Fibroblast of mammary gland (primary cell): ENCODE measurements around the gene C5.

ENCODE experiments used
- DNase-seq: peaks from one replicate; pipeline ENCODE4 v3.0.0-alpha.2; 2010; ENCODE audit warnings: low read depth
- H3K4me3 ChIP-seq: 2 replicates; pipeline ENCODE4 v1.5.1; 2011; ENCODE audit warnings: low read depth, mild to moderate bottlenecking, low read length, moderate library complexity; ENCODE audit not compliant: control insufficient read depth
- TF ChIP-seq, protein P1 (sequence below): conservative IDR thresholded peaks from 2 replicates; pipeline ENCODE4 v1.5.1; 2011; ENCODE audit warnings: low read depth, low read length, inconsistent platforms; ENCODE audit not compliant: control insufficient read depth, insufficient read depth

Gene C5

DNA sequence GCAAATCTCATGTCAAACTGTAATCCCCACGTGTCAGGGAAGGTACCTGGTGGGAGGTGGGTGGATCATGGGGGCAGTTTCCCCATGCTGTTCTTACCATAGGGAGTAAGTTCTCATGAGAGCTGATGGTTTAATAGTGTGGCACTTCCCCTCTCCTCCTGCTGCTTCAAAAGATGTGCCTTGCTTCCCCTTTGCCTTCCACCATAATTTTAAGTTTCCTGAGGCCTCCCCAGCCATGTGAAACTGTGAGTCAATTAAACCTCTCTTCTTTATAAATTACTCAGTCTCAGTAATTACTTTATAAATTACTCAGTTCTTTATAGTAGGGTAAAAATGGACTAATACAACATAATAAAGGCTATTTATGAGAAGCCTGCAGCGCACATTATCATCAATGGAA, 17.6 kb upstream of the C5 start:
- TF ChIP-seq, protein P1, sequence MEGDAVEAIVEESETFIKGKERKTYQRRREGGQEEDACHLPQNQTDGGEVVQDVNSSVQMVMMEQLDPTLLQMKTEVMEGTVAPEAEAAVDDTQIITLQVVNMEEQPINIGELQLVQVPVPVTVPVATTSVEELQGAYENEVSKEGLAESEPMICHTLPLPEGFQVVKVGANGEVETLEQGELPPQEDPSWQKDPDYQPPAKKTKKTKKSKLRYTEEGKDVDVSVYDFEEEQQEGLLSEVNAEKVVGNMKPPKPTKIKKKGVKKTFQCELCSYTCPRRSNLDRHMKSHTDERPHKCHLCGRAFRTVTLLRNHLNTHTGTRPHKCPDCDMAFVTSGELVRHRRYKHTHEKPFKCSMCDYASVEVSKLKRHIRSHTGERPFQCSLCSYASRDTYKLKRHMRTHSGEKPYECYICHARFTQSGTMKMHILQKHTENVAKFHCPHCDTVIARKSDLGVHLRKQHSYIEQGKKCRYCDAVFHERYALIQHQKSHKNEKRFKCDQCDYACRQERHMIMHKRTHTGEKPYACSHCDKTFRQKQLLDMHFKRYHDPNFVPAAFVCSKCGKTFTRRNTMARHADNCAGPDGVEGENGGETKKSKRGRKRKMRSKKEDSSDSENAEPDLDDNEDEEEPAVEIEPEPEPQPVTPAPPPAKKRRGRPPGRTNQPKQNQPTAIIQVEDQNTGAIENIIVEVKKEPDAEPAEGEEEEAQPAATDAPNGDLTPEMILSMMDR: no peak
- H3K4me3 ChIP-seq: no peak overlapping the region
- no peak for DNase-seq

DNA sequence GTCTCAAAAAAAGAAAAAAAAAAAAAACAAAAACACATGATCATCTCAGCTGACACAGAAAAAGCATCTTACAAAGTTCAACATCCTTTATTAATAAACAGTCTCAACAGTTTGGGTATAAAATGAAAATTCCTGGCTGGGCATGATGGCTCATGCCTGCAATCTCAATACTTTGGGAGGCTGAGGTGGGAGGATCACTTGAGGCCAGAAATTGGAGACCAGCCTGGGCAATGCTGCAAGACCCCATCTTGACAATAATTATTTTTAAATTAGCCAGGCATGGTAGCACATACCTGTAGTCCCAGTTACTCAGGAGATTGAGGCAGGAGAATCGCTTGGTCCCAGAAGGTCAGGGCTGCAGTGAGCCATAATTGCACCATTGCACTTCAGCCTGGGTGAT, 16.8 kb upstream of the C5 start:
- DNase-seq: no peak
- TF ChIP-seq, protein P1: no peak
- H3K4me3 ChIP-seq: no peak overlapping the region

DNA sequence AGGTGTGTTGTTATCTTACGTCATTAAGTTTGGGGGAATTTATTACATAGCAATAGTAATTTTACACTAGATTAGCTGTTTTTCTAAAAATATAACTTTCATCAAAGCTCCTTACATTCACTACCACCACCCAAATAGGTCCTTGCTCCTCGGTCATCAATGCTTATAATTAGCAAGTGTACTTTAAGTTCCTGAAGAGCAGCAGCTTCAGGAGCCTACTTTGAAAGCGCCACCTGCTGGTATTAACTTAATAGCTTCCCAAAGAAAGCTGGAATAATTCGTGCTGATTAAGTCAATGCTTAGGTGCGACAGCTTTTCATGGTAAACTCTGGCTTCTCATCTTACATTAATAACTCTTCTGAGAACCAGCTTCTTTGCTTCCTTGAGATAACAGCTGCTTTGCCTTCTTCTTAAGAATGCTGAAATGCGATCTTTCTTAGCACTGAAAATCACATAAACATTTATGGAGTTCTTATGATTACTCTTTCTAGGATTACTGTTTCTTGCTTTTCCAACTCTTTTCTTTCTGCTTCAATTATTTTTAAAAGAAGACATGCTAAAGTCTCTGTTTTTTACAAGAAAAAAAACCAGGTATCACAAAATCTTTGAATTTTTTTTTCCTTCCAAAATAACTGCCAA, 10.0 kb upstream of the C5 start:
- H3K4me3 ChIP-seq: no peak overlapping the region
- peak; percentile 74 for DNase-seq
- TF ChIP-seq, protein P1: peak; percentile 81

DNA sequence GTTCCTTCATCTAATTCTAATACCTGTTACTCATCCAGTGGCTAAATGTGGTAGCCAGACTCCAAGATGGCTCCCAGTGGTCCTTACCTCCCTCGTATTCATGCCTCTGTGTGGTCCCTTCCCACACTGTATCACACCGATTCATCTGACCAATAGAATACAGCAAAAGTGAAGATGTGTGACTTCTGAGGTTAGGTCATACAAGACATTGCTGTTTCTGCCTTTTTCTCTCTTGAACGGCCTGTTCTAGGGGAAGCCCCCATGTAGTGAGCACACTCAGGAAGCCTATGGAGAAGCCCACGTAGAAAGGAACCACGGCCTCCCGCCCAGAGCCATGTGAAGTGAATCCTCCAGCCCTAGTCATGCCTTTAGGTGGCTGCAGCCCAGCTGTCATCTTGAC, 9.4 kb upstream of the C5 start:
- H3K4me3 ChIP-seq: no peak overlapping the region
- DNase-seq: no peak
- TF ChIP-seq, protein P1: no peak

DNA sequence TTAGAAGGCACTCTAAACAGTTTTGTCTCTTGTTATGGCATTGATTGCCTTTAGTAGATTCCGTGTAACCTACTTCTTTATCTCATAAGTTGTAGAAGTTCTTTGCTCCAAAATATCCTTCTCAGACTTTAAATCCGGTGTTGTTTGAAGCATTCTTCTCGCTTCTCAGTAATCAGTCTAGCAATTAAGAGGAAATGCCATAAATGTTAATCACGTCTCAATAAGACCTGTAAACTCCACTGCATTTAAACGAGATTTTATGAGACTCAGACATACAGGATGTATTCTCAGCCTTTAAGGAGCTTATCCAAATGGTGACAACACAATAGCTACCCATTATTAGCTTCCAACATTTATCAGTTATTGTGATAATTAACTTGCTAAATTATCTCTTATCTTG, 7.7 kb upstream of the C5 start:
- no peak for DNase-seq
- H3K4me3 ChIP-seq: no peak overlapping the region
- TF ChIP-seq, protein P1: no peak

DNA sequence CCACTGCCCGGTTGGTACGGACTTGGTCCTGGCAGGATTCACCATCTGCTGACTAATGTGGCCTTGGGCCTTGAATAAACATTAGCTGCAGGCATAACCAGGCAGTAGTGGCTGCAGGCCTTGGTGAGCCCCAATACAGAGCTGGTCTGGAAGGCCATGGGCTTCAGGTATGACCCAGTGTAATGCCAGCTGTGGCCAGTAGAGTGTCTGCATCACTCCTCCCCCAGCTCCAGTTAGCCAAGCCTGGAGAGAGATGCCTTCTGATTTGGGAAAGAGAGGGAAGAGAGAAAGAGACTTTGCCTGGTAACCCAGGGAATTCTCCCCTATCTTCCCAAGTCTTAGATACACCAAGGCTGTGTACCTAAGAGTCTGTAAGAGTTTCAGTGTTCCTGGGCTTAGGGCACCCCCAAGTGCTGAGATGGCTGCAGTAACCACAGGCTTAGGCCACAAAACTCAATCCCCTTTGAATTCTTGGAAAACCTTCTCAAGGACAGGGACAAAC, 5.6 kb upstream of the C5 start:
- peak; percentile 3 for DNase-seq
- H3K4me3 ChIP-seq: no peak overlapping the region
- TF ChIP-seq, protein P1: peak; percentile 34
